K562 (cell line): ENCODE data around the gene SYNJ2. TPM values are rescaled to one million over a fixed set of nuclear protein-coding genes. Genes with fewer than 3 reads are reported as not detected.

Experiments used
- ATAC-seq: fragments of 200-7000 bp; cut with Tn5 transposase; 3 replicates; pipeline ENCODE4 v1.9.1; 2020; ENCODE audit warnings: moderate library complexity
- BruUV-seq: library from RNA; stranded (reverse); fragments of 400-500 nt; replicated peaks from 2 replicates; lab custom pipeline; 2021; lab: Mats Ljungman, UMichigan
- CTCF ChIA-PET: fragments of 300-600 bp; formaldehyde crosslinking; extraction: SDS; loops from one replicate; lab custom pipeline; 2021; ENCODE audit warnings: low intra/inter-chr PET ratio; lab: Yijun Ruan, JAX
- POLR2A ChIA-PET: fragments of 300-600, 350-650 bp; sonication (Branson Sonifier 250); formaldehyde crosslinking; extraction: SDS; loops from one replicate; lab custom pipeline; 2021; ENCODE audit warnings: antibody characterized with exemption, inconsistent platforms; lab: Yijun Ruan, JAX
- DNase-seq, 4 experiments: peaks; one replicate each; pipeline versions ENCODE4 v3.0.0 to v3.0.0-alpha.2; 2011 to 2018; ENCODE audit warnings: low spot score in 3 of 4, mixed read lengths in 3 of 4; ENCODE audit errors: extremely low read depth in 1 of 4
- FAIRE-seq: peaks from 2 replicates; lab custom pipeline; 2011; peaks lifted over from hg19 to GRCh38; lab: Jason Lieb, UNC
- H2AFZ ChIP-seq: 2 replicates; pipeline ENCODE4 v1.6.0; 2011; ENCODE audit warnings: low read depth, low read length, control low read depth, inconsistent platforms
- H3K27ac ChIP-seq: fragments of 200-600 bp; 3 replicates; pipeline ENCODE4 v1.8.0; 2011; ENCODE audit warnings: low read depth, mild to moderate bottlenecking, control low read depth, inconsistent platforms, low read length, moderate library complexity, mixed read lengths; ENCODE audit errors: extremely low read depth
- H3K27me3 ChIP-seq, 2 experiments: fragments of 300-600 bp in 1 of 2; 2 replicates in 1 of 2; 3 replicates in 1 of 2; pipeline versions ENCODE4 v1.6.0 to v1.8.0; 2011; ENCODE audit warnings: inconsistent platforms in 2 of 2, low read length in 2 of 2, mild to moderate bottlenecking in 1 of 2, mixed read lengths in 1 of 2, moderate library complexity in 1 of 2; ENCODE audit not compliant: control insufficient read depth in 2 of 2, insufficient read depth in 2 of 2
- H3K36me3 ChIP-seq: fragments of 300-600 bp; 3 replicates; pipeline ENCODE4 v1.8.0; 2011; ENCODE audit warnings: mild to moderate bottlenecking, low read length, inconsistent platforms; ENCODE audit not compliant: control insufficient read depth, insufficient read depth
- H3K4me1 ChIP-seq, 2 experiments: fragments of 200-600 bp in 1 of 2; replicated peaks in 1 of 2; 2 replicates in 1 of 2; 3 replicates in 1 of 2; pipeline versions ENCODE4 v1.5.1 to v1.8.0; 2011; ENCODE audit warnings: inconsistent platforms in 2 of 2, low read length in 2 of 2, mild to moderate bottlenecking in 1 of 2, mixed read lengths in 1 of 2, moderate library complexity in 1 of 2; ENCODE audit not compliant: control insufficient read depth in 2 of 2, insufficient read depth in 2 of 2
- H3K4me2 ChIP-seq: 2 replicates; pipeline ENCODE4 v1.6.1; 2011; ENCODE audit warnings: low read length, control low read depth, inconsistent platforms, mixed read lengths; ENCODE audit not compliant: insufficient read depth
- H3K4me3 ChIP-seq: fragments of 200-600 bp; sonication (generic), shearing (Covaris generic); 2 replicates; pipeline ENCODE4 v1.5.1; 2016; ENCODE audit warnings: control low read depth, inconsistent platforms
- H3K79me2 ChIP-seq: fragments of 200-600 bp; 3 replicates; pipeline ENCODE4 v1.8.0; 2011; ENCODE audit warnings: low read length, inconsistent platforms; ENCODE audit not compliant: control insufficient read depth, insufficient read depth
- H3K9ac ChIP-seq, 2 experiments: 2 replicates each; pipeline versions ENCODE4 v1.6.0 to v1.6.1; 2011; ENCODE audit warnings: low read depth in 2 of 2, low read length in 2 of 2, control low read depth in 1 of 2, inconsistent platforms in 1 of 2, mild to moderate bottlenecking in 1 of 2, mixed read lengths in 1 of 2; ENCODE audit not compliant: insufficient read depth in 1 of 2
- H3K9me1 ChIP-seq: one replicate; pipeline ENCODE4 v1.6.0; 2011; ENCODE audit warnings: inconsistent platforms, mild to moderate bottlenecking, low read length, moderate library complexity; ENCODE audit not compliant: control insufficient read depth, insufficient read depth
- H3K9me3 ChIP-seq: replicated peaks from 2 replicates; pipeline ENCODE4 v1.5.1; 2011; ENCODE audit warnings: low read depth, low read length, inconsistent platforms; ENCODE audit not compliant: control insufficient read depth, insufficient read depth
- H4K20me1 ChIP-seq: replicated peaks from 2 replicates; pipeline ENCODE4 v1.6.1; 2011; ENCODE audit warnings: low read length, inconsistent platforms, mixed read lengths; ENCODE audit not compliant: control insufficient read depth, insufficient read depth
- FOSL1 ChIP-seq: fragments of 200-800 bp; sonication (Bioruptor generic); conservative IDR thresholded peaks from 2 replicates; pipeline ENCODE4 v1.6.1; 2016; ENCODE audit warnings: missing genetic modification characterization, missing compliant biosample characterization
- JUN ChIP-seq, 2 experiments: sonication (generic) in 1 of 2; formaldehyde crosslinking in 1 of 2; IDR thresholded peaks; 2 replicates each; pipeline versions ENCODE4 v1.6.1 to v1.8.0; 2012 to 2022; ENCODE audit warnings: borderline replicate concordance in 2 of 2, mild to moderate bottlenecking in 2 of 2, improper control_type of control experiment in 1 of 2, low read depth in 1 of 2, low read length in 1 of 2, missing genetic modification reagents in 1 of 2
- JUND ChIP-seq, 2 experiments: IDR thresholded peaks; 2 replicates in 1 of 2; 3 replicates in 1 of 2; pipeline ENCODE4 v1.6.1; 2011; ENCODE audit warnings: borderline replicate concordance in 2 of 2, low read depth in 2 of 2, low read length in 2 of 2, improper control_type of control experiment in 1 of 2, missing biosample characterization in 1 of 2, missing genetic modification characterization in 1 of 2, missing genetic modification reagents in 1 of 2
- RAD21 ChIP-seq, 2 experiments: fragments of 250-450 bp in 1 of 2; fragments of 450-650 bp in 1 of 2; sonication (Bioruptor Pico) in 1 of 2; formaldehyde crosslinking in 1 of 2; IDR thresholded peaks in 1 of 2; conservative IDR thresholded peaks in 1 of 2; 2 replicates each; pipeline versions ENCODE4 v1.4.0 to v1.8.0; 2020 to 2022; ENCODE audit warnings: mild to moderate bottlenecking in 2 of 2, moderate library complexity in 1 of 2
- RB1 ChIP-seq: fragments of 450-650 bp; IDR thresholded peaks from 2 replicates; pipeline ENCODE4 v1.6.1; 2017; ENCODE audit warnings: low read depth, mild to moderate bottlenecking
- TFAP4 ChIP-seq: sonication (generic); formaldehyde crosslinking; IDR thresholded peaks from 2 replicates; pipeline ENCODE4 v1.8.0; 2022; ENCODE audit warnings: missing genetic modification reagents, mild to moderate bottlenecking, moderate library complexity, borderline replicate concordance
- WHSC1 ChIP-seq: IDR thresholded peaks from one replicate; pipeline ENCODE4 v1.6.1; 2012; ENCODE audit warnings: low read length, control low read depth, inconsistent platforms
- ZNF184 ChIP-seq: sonication (generic); formaldehyde crosslinking; IDR thresholded peaks from 2 replicates; pipeline ENCODE4 v1.5.0; 2020; ENCODE audit warnings: missing genetic modification reagents
- WGBS: fragments of 100-300 bp; shearing (Covaris generic); methylation state at CpG from one replicate; pipeline ENCODE4 v1.1.6; 2016; ENCODE audit warnings: low coverage, mixed read lengths; ENCODE audit not compliant: insufficient coverage; ENCODE audit errors: missing lambda C conversion rate; 5-methylcytosine and 5-hydroxymethylcytosine counted together
- in situ Hi-C: fragments of 300-500 bp; cut with MboI; formaldehyde crosslinking; loops from 4 replicates; pipeline ENCODE4 v1.15.0; 2018; ENCODE audit warnings: inconsistent platforms, mixed read lengths
- intact Hi-C: fragments of 100-400 bp; cut with micrococcal nuclease; formaldehyde crosslinking; loops from 2 replicates; pipeline ENCODE4 v1.14.2; 2022
- polyA plus RNA-seq, 8 experiments: library from polyadenylated mRNA; depleted of rRNA in 4 of 8; stranded (reverse) in 5 of 8; unstranded in 3 of 8; fragments of >200 nt; fragmentation: Nextera tagmentation in 2 of 8; fragmentation: Illumina TruSeq in 1 of 8; extraction: Ambion mirVana in 2 of 8; extraction: Trizol in 1 of 8; gene quantifications; 2 replicates each; pipeline versions ENCODE4 v1.2.1 to v1.2.3, GENCODE V29; 2011 to 2014; ENCODE audit warnings: inconsistent platforms in 1 of 8, missing spikeins in 1 of 8
- total RNA-seq, 7 experiments: library from RNA; depleted of rRNA in 6 of 7; stranded (reverse); fragments of >200 nt in 6 of 7; fragmentation: Illumina TruSeq in 2 of 7; extraction: Trizol in 2 of 7; gene quantifications; 2 replicates each; pipeline versions ENCODE4 v1.2.1 to v1.2.3, GENCODE V29; 2011 to 2021; ENCODE audit warnings: low replicate concordance in 1 of 7
- TF ChIP-seq, protein P1 (sequence below), 2 experiments: fragments of 450-650 bp in 1 of 2; sonication (generic) in 1 of 2; formaldehyde crosslinking in 1 of 2; IDR thresholded peaks in 1 of 2; conservative IDR thresholded peaks in 1 of 2; 2 replicates each; pipeline versions ENCODE4 v1.6.1 to v1.8.1; 2016 to 2023; ENCODE audit warnings: mild to moderate bottlenecking in 2 of 2, moderate library complexity in 2 of 2, inconsistent platforms in 1 of 2, missing genetic modification reagents in 1 of 2
- TF ChIP-seq, protein P2 (sequence below), 3 experiments: IDR thresholded peaks in 2 of 3; conservative IDR thresholded peaks in 1 of 3; 2 replicates each; pipeline ENCODE4 v1.5.1; 2011 to 2012; ENCODE audit warnings: low read length in 3 of 3, mild to moderate bottlenecking in 3 of 3, control low read depth in 2 of 3, improper control_type of control experiment in 1 of 3, inconsistent platforms in 1 of 3, low read depth in 1 of 3, mixed read lengths in 1 of 3, moderate library complexity in 1 of 3; ENCODE audit not compliant: insufficient read depth in 2 of 3

Gene SYNJ2
- total and polyA plus RNA-seq, 9 of the 15 experiments (the other 6 are each of a cell fraction or from before 2014, with no cell fraction given) = 3.0 to 27.7 (median 17.8) TPM

DNA sequence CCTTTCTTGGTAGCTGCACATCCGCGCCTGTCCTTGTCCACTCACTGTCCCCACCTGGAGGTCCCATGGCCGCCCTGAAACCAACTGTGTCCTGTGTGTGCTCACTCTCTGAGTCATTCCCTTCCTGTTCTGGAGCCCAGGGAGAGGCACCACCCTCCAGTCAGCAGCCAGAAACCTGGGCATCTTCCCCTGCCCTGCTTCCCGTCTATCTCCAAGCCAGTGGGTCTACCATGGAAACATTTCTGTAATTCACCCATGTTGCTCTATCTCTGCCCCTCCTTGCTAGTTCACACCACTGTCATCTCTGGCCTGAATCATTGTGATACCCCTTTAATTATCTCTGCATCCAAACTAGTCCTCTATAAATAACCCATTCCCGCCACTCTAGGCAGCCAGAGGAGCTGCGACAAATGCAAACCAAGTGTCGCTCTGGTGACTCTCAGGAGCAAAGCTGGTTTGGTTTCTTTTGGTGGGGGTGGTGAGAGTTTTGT is 28.8 kb upstream of the SYNJ2 start:
- Histone ChIP-seq H3K4me3 (no peak overlapping the region), H3K27me3 (peaks cover 9 to 24% of the 10 kb centered on the region in 2 experiments; a peak in 3 of 5 replicates), H3K9ac (no peak overlapping the region), H3K27ac (no peak overlapping the region), H3K4me1 (peaks cover 6 to 13% of the 10 kb centered on the region in 2 experiments; a peak in 4 of 5 replicates), H3K9me3 (0 out of 2 replicates have a peak, but pooled peaks cover 3% of the 10 kb centered on the region), H3K4me2 (no peak overlapping the region), H2AFZ (no peak overlapping the region), H3K9me1 (no peaks in the 10 kb centered on the region), H3K79me2 (no peaks in the 10 kb centered on the region), H4K20me1 (no peaks in the 10 kb centered on the region; the same call in 1 of the 2 replicates), H3K36me3 (no peaks in the 10 kb centered on the region)
- in situ Hi-C loops = no loop called here
- TF ChIP-seq JUN (IDR thresholded peaks at IDR 0.05; ENCODE audit: borderline replicate concordance, low read depth, low read length) (peak; percentile 51; the same call in 1 of the 2 replicates), JUN (CRISPR knock-in tag; IDR thresholded peaks at IDR 0.05; ENCODE audit: borderline replicate concordance) (no peak), WHSC1 (no peak), TFAP4 (CRISPR knock-in tag) (0 out of 2 replicates have a peak, but pooled peaks have one; percentile 12), RB1 (no peak), FOSL1 (tag) (peak; percentile 39; the same call in 1 of the 2 replicates), RAD21 (CRISPR knock-in tag; conservative IDR thresholded peaks at IDR 0.05 in 1 of 2, IDR thresholded peaks at IDR 0.05 in 1 of 2) (0 out of 4 replicates have a peak, but pooled peaks of 1 of the 2 experiments have one; percentile 27), ZNF184 (CRISPR knock-in tag) (no peak), JUND (IDR thresholded peaks at IDR 0.05; ENCODE audit: borderline replicate concordance, low read depth, low read length) (peak; percentile 40; the same call in 1 of the 2 replicates), JUND (tag; IDR thresholded peaks at IDR 0.05; ENCODE audit: borderline replicate concordance, low read depth, low read length) (no peak; the same call in 2 of the 3 replicates)
- TF ChIP-seq, protein P1, sequence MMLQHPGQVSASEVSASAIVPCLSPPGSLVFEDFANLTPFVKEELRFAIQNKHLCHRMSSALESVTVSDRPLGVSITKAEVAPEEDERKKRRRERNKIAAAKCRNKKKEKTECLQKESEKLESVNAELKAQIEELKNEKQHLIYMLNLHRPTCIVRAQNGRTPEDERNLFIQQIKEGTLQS (IDR thresholded peaks at IDR 0.05) = peak; percentile 41
- TF ChIP-seq, protein P1 (CRISPR knock-in tag; conservative IDR thresholded peaks at IDR 0.05) = no peak
- TF ChIP-seq, protein P2, sequence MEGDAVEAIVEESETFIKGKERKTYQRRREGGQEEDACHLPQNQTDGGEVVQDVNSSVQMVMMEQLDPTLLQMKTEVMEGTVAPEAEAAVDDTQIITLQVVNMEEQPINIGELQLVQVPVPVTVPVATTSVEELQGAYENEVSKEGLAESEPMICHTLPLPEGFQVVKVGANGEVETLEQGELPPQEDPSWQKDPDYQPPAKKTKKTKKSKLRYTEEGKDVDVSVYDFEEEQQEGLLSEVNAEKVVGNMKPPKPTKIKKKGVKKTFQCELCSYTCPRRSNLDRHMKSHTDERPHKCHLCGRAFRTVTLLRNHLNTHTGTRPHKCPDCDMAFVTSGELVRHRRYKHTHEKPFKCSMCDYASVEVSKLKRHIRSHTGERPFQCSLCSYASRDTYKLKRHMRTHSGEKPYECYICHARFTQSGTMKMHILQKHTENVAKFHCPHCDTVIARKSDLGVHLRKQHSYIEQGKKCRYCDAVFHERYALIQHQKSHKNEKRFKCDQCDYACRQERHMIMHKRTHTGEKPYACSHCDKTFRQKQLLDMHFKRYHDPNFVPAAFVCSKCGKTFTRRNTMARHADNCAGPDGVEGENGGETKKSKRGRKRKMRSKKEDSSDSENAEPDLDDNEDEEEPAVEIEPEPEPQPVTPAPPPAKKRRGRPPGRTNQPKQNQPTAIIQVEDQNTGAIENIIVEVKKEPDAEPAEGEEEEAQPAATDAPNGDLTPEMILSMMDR (IDR thresholded peaks at IDR 0.05 in 2 of 3, conservative IDR thresholded peaks at IDR 0.05 in 1 of 3; ENCODE audit: insufficient read depth in 2 of 3, low read depth in 1 of 3, low read length in 3 of 3) = 0 out of 6 replicates have a peak, but pooled peaks of 1 of the 3 experiments have one; percentile 2
- BruUV-seq = no TSS peak
- CTCF ChIA-PET = interaction anchor here (0.6 kb wide), 1 partner anchor 566 kb away, joined by 3 read pairs; no protein-coding TSS in a partner anchor
- POLR2A ChIA-PET = interaction anchor here (0.6 kb wide), 1 partner anchor 646 kb away, joined by 3 read pairs; no protein-coding TSS in a partner anchor
- peak in 1 of 4 experiments; percentile 26 for DNase-seq
- ATAC-seq = peak; percentile 72
- intact Hi-C loops = loop anchor here (5.0 kb wide), 2 partner anchors 179 to 286 kb away; no protein-coding TSS in a partner anchor
- FAIRE-seq = no peak
- WGBS = 35% methylated on average over 7 of the region's 7 CpGs
